Thyroid gland (tissue), 4 donors: ENCODE data around the gene EDC3.

ENCODE experiments used
- POLR2A ChIP-seq, 2 donors: fragments of 450-650 bp; IDR thresholded peaks; one replicate each; pipeline ENCODE4 v1.6.1; 2017; ENCODE audit warnings: antibody characterized with exemption in 2 of 2, mild to moderate bottlenecking in 2 of 2, moderate library complexity in 1 of 2
- TF ChIP-seq, protein P1 (sequence below), 6 experiments: fragments of 200-600 bp in 3 of 6; fragments of 450-650 bp in 3 of 6; sonication (generic) in 3 of 6; IDR thresholded peaks; one replicate each; pipeline ENCODE4 v1.5.1; 2016 to 2019; ENCODE audit warnings: antibody characterized with exemption in 6 of 6, mild to moderate bottlenecking in 2 of 6, inconsistent platforms in 1 of 6, moderate library complexity in 1 of 6

DNA sequence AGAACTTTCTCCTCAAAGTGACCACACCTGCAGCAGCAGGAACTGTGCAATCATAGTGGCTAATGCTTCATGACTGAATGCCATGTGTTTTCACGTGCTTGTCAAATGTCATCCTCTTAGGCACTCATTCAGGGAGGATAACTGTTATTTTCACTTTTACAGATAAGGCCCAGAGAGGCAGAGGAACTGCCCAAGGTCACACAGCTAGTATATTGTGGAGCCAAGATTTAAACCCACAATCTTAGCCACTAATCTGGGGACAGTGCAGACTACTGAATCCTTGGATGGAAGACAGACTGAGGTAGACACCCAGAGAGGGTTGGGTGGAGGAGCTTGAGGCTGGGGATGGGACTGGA, 90.1 kb downstream of the EDC3 start:
- TF ChIP-seq POLR2A (IDR thresholded peaks at IDR 0.05), result no peak
- TF ChIP-seq, protein P1, sequence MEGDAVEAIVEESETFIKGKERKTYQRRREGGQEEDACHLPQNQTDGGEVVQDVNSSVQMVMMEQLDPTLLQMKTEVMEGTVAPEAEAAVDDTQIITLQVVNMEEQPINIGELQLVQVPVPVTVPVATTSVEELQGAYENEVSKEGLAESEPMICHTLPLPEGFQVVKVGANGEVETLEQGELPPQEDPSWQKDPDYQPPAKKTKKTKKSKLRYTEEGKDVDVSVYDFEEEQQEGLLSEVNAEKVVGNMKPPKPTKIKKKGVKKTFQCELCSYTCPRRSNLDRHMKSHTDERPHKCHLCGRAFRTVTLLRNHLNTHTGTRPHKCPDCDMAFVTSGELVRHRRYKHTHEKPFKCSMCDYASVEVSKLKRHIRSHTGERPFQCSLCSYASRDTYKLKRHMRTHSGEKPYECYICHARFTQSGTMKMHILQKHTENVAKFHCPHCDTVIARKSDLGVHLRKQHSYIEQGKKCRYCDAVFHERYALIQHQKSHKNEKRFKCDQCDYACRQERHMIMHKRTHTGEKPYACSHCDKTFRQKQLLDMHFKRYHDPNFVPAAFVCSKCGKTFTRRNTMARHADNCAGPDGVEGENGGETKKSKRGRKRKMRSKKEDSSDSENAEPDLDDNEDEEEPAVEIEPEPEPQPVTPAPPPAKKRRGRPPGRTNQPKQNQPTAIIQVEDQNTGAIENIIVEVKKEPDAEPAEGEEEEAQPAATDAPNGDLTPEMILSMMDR (IDR thresholded peaks at IDR 0.05), result no peak
